GM21360 (cell line): ENCODE data around the gene KBTBD12.

Experiments used
- ATAC-seq: cut with Tn5 transposase; IDR thresholded peaks from one replicate; pipeline ENCODE4 v1.9.1; 2021; ENCODE audit warnings: mild to moderate bottlenecking, moderate library complexity; ENCODE audit not compliant: unreplicated experiment

Gene KBTBD12

GRCh38 chr3:128009952-128010846 is 95.2 kb downstream of the KBTBD12 start:
- ATAC-seq = no peak

DNA sequence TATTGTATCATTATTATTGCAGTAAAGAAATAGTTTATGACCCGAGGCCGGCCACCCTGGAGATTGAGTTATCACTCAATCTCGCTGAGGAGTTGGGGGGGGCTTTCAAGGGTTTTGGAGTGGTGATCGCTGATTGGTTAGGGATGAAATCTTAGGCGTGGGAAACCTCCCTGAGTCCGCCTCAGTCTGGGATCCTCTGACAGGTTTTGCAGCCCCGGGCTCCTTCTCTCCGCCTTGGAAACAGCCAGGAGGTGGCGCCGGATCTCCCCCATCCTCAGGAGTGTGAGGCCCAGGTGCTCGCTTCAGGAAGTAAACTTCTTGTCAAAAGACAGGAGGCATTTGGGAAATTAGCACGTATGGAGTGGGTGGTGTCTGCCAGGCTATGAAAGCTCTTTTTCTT is 96.1 kb downstream of the KBTBD12 start:
- no peak for ATAC-seq

DNA sequence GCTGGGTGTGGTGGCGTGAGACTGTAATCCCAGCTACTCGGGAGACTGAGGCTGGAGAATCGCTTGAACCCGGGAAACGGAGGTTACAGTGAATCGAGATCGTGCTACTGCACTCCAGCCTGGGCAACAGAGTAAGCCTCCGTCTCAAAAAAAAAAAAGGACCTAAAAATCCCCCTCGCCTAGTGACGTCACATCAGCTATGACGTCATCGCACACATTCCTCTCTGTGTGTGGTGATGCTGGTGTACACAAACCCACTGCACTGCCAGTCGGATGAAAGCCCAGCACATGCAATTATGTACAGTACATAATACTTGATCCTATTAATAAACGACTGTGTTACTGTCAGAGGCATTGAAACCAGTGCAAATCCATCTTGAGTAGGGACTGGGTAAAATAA is 97.0 kb downstream of the KBTBD12 start:
- ATAC-seq = no peak

DNA sequence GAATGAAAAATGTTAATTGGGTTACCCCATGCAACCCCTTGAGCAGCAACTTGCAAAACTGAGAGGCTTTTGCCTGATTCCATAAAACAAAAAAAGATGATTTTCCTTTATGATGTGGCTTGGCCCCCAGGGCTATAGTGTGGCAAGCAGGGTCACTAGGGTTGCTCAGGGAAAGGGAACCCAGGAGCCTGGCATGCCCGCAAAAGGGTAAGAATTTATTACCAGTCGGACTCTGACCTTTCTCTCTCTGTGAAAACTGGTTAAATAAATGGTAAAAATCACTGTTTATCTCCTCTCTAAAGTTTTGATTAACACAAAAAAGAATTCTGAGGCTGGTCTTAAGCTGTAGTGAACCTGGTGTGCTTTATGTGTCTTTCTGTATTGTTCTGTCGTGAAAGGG is 99.5 kb downstream of the KBTBD12 start:
- ATAC-seq = no peak

- ATAC-seq = no peak
These were observed 101.5 kb downstream of the KBTBD12 start for GRCh38 chr3:128016502-128016901.

- no peak for ATAC-seq
These were observed 106.8 kb downstream of the KBTBD12 start for GRCh38 chr3:128021768-128022372.

GRCh38 chr3:128033102-128033501 is 118.1 kb downstream of the KBTBD12 start:
- no peak for ATAC-seq

DNA sequence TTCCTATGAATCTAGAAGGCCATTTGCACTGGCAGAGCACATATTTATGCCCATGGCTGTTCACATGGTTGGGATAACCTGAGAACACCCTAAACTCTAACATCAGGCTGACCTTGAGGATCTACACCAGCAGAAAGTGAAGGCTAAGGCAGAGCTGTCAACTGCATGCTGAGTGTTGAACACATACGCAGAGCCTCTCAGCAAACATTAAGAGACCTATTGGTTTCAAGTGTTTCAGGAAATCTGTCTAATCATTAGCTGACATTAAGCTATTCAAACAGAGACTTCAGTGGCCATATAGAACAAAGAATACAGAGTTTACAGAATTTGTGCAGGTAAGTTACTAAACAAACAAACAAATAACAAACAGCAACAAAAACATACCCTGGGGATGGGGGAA is 121.1 kb downstream of the KBTBD12 start:
- ATAC-seq = no peak
